Superior temporal gyrus (tissue), 1 donor: Measurements from ENCODE around the gene AHNAK2.
A peak's percentile ranks its signal among the peaks of the same experiment; 100 is the strongest.

Experiments used
- DNase-seq: peaks from one replicate; pipeline ENCODE4 v3.0.0-alpha.2; 2016; ENCODE audit errors: extremely low spot score

AHNAK2 gene

DNA sequence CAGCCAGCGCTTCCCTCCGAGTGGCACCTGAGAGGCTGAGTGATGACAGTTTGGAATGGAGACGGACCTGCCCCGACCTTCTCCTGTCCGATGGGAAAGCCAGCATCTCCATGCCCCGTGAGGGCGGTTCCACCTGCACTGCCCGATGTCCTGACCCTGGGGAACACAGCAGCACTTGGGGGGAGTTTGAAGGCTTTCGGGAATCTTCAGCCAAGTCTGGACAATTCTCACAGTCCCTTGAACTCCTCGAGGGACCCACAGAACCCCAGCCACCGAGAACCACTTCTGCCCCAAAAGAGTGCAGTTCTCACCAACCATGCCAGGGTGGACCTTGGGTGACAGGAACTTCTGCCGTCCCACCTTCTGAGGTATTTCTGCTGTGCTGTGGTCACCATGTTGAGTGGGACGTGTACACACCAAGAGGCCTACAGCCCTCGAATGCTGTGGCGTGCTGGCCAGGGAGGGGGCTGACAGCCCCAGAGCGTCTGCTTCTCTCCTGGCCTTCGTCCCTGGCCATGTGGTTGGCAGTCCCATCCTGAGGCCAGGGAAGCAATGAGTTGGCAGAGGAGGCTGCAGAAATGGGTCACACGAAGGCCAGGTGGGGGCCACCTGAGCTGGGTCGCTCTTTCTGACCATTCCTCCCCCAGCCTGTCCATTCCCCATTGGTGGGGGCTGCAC, 8.5 kb upstream of the AHNAK2 start:
- no peak for DNase-seq

DNA sequence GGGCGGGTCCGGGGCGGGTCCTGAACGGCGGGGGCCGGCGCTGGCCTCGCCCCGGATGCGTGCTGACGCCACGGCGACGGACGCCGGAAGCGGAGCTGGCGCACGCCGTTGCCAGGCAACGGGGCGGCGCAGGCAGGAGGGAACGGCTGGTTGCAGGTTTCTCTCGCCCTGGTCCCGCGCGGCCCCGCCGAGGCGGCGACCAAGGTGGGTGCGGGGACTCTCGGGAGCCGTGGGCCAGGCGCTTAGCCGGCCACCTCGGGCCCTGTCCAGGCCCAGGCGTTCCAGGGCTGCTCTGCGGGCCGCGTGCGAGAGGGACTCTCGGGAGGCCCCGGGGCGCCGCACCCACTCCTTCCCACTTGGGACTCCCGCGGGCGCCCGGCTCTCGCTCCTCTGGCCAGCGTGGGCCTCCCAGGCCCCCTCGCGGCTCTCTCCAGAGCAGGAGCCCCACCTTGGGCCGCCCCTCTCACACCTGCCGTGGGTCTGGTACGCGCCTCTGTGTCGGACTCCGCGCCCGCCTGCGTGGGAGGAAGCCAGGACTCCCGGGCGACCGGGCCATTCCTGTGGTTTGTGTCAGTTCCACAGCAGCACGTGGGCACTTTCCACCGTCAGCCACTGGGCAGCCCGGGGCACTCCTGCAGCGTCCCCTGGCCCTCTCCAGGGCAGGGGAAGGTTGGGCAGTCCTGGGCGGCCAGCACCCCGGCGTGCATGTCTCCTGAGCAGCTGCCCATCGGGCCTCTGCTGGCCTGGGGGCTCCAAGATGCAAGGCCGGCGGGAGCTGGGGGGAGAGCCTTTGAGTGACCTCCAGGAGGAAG, 7.7 kb upstream of the AHNAK2 start, which contains the start of gene CLBA1:
Gene CLBA1, plus strand, starts transcription at position 114 of the 812 bp plus-strand sequence. Its CDS starts 644 bp downstream, at position 758.
- peak; percentile 87 for DNase-seq

DNA sequence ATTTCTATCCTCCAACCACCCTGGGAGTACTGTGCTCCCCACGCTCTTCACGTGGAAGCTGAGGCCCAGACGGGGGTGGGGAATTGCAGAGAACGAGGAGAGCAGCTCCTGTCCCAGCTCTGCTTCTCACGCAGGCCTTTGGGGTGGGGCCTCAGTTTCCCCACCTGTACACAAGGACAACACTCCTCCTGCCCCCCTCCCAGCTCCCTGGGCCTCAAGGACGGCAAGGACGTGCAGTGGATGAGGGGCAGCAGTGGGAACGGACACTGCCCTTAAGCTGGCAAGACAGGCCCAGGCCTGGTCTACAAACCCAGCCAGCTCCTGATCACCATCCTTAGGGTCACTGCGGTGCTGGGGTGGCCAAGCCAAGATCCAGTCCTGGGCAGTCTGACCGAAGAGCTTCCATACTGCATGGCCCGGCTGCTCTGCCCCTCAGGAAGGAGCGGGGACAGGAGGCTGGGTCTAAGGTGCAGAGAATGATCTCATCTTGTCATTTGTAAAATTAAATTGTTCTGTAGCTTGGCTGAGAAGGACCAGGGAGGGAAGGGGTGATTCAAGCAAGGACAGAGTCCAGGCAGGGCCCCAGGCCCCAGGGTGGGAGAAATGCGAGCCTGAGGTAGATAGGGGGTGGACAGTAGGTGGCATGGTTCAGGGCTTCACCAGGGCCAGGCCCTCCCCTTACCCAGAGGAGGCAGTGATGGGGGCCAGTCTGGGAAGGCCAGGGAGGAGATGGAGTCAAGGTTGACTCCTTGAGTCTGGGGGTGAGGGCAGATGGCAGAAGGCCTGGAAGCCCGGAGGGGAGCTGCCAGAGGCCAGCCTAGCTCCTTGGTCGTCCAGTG, 6.1 kb upstream of the AHNAK2 start:
- no peak for DNase-seq

DNA sequence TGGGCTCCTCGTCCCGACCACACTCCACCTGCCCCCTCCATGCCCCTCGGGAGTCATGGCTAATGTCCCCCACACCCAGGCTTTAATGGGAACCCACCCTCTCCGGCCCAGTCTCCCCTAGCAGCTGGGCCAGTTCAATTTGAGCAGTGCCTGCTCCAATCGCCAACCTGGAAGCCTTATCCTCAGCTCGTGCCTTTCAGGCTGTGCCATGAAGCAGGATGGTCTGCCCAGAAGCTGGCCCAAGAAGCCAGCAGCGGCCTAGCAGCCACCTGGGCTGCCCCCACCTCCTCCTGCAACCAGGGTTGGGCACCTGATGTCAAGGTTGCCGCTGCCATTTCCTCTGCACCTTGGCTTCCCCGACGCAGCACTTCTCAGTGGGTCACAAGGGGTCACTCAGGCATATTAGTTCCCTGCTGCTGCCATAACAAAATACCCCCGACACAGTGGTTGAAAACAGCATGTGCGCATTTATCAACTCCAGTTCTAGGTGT, 5.1 kb upstream of the AHNAK2 start:
- DNase-seq: no peak

DNA sequence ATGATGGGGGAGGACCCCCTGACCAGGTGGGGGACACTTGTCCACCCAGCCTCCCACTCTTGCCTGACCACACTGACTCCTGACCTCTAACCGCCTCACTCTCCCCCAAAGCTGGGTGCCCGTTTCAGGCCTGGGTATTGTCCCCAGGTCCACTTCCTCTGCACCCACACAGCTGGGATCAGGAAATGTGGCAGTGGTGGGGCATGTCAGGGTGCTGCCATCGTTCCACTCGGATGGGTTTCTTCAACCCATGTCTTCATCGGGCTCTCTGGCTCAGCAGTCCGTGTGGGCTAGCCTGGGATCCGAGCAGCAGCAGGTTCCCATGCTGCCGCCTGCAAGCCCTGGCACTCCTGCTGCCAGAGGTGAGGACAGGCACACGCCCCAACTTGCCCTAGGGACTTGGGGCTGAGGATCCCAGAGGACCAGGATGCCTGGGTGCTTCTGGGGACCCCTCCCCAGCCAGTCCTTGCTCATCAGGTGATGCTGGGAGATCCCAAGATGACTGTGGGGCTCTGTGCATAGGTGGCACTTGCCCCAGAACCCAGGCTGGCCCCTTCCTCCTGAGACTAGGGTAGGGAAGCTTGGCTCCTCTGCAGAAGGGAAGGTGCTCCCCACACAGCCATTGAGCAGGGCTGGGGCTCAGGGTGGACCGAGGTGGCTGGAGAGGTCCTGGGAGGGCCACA, 4.5 kb upstream of the AHNAK2 start:
- no peak for DNase-seq

DNA sequence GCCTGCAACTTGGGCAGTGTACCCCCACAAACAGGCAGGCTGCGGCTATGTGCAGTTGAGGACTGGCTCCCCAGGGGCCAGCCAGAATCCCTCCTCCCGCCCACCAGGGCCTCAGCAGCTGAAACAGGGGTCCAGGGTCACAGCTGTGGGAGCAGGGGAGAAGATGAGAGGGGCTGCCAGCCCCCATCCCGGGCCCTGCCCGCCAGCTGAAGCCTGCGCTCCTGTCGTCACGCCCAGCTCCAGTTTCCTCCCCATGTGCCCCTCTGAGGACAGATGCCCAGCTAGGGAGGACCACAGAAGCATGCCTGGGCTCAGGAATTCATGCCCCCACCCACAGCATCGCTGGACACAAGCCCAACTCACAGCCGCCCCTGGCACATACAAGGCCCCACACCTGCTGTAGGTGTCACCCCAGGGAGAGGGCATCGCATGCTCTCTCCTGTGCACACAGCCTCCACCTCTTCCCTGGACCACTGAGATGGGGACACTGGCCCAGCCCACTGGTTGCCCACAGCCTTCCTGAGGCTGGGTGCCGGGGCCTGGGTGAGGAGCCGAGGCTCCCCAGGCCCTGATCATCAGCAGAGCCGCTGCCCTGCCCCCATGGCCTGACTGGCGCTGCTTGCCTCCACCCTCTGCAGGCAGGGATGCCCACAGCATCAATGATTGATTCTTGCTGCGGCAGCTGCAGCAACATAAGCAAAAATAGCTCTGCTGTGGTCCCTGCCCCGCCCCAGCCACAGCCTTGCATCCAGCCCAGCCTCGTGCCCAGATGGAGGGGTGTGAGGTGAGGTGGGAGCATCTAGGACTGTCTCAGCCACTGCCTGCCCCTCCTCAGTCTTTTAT, 3.7 kb upstream of the AHNAK2 start:
- DNase-seq: no peak

DNA sequence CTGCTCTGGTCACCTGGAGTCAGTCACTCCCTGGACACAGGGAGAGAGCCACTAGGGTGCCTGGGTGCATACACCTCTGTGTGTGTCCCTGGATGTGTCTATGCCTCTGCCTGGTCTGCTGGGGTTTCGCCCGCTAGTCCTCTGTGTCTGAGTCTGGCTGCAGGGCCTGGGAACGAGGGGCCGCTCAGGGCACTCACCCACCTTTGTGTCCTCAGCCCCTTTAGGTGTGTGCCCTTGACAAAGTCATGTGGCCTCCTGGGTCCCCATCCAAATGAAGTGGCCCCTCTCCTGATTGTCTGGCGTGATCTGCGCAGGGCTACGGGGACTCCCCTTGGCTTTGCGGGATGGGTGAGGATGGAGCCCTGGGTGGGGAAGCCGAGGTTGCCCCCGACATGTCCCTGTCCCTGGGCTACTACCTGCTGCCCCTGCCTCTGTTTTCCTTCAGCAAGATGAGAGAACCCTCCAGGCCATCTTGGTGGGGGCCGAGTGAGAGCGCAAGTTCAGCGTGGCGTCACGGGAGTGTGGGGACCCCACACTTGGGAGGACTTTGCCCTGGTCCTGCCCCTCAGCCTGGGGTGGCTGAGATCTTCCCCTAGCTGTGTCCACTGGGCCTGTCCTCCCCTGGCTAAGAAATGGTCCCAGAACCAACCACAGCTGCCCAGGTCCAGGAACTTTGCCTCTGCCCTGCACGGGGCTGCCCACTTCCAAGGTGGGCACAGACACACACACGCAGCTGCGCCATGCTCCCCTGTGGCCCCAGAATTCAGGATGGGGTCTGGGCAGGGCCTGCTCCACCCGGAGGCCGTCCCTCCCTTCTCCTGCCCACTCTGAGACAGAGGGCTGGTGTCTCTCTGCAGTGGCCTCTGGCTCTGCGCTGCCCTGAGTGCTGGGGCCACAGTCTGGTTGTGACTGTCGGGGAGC, 2.7 kb upstream of the AHNAK2 start:
- DNase-seq: no peak

DNA sequence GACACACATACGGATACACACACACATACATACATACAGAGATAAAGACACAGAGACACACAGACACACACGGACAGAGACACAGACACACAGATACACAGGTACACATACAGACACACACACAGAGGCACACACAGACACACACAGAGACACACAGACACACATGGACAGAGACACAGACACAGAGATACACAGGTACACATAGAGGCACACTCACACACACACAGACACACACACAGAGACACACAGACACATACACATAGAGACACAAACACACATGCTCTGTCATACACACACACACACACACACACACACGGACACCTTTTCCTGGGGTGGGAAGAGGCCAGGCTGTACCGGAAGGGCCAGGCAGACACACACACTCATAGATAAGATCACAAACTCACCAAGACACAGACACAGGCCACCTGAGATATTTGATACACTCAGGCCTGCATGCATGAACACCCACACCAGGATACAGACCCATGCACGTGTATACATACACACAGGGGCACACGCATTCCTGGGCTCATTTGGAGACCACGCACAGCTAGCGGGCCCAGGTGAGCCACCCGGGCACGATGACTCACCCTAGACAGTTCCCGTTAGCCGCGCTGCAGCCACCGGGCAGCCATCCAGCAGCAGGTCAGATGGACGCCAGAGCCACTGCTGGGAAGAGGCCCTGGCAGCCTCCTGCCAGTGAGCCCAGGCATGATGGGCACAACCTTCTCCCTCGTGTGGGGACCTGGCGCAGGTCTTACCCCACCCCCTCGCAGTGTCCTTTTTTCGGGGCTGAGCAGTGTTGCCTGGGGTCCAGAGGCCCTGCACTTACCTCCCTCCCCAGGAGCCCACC, 1.8 kb upstream of the AHNAK2 start:
- DNase-seq: no peak

DNA sequence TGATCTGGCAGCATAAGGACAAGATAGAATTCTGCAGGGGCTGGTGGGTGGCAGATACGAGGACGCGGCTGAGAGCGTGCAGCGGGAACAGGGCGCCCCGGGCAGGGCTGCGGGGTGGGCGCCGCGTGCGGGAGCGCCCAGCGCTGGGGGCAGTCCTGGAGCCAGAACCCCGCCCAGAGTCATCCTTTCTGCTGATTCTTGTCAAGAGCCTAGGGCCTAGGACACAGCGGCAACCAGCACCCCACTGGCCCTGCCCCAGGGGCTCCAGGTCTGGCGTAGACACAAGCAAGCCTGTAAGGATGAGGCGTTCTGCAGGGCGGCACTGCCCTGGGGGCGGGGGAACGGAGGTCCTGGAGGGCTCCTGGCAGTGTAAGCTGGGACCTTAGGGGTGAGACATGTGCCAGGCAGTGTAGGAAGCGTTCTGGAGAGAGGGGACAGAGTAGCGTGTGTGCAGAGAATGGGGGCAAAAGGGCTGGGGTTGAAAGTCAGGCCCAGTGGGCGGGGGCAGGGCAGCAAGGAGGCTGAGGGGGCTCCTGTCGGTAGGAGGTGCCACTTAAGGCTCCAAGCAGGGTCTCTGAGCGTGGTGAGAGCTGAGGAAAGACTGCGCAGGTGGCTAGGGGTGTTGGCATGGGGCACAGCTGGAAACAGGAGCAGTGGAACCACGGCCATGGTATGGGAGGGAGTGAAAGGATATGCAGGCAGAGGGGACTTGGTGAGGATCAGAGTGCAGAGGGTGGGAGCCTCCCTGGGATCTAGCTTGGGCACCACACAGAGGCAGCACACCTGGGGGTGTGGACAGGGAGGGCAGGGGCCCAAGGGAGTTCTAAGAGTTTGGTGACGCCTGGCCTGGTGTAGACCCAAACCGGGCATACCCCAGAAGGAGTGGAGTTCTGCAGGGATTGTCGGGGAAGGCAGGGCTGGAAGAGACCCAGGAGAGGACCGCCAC, 845 bp upstream of the AHNAK2 start:
- no peak for DNase-seq

DNA sequence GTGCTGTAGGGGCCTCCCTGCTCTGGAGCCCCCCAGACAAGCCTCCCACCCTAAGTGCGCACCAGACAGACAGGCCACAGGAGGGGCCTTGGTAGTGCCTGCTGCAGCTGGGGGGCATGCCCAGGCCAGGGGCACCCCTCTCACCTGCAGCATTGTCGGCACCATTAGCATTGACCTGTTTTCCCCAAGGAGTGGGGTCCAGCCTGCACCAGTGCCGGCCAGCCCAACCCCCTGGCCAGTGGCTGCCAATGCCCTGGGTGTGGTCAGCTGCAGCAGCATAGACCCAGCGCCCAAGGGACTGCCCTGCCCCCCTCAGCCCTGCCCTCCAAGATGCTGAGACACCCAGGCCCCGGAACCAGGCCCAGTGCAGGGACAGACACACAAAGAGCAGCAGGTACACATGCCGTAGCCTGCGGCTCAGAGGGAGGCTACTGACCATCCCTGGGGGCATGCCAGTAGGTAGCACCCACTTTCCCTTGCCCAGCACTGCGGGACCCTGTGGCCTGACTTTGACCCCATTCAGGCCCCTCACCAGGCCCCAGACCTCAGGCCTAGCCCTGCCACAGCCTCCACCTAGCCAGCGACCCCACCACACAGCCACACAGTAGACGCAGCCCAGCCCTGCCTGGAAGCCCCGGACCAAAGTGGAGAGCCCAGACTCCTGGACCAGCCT, 1.0 kb downstream of the AHNAK2 start:
- DNase-seq: no peak

DNA sequence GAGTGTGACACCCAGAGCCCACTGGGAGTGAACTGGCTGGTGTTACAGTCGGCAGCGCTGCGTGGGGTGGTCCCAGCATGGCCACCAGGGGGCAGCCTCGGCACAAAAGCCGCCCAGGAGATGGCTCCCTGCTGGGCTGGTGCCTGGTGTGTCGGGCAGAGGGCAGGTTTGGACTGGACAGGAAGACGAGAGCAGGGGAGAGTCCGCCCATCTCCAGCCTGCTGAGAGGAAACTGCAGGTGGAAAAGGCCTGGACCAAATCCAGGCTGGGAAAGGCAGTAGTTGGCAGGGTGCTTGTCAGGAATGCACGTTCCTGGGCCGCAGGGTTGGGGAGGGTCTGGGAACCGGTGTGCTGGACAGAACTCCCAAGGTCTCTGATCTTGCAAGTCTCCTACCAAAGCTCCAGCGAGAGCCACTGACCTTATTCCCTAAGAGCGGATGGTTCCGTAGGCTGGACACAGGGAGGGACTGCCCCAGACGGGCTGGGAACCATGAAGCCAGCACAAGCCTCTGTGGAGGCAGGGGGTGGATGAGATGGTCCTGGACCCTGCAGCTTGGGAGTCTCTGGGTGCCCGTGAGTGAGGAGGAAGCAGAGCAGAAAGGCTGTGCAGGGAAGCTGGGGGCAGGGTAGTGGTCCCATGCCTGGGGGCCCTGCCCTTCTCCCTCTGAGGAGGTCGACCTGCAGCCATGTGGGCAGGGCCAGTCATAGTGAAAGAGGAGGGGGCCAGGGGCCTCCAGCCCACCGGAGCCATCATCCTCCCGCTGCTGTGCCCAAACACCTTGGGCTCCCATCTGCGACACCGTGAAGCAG, 1.8 kb downstream of the AHNAK2 start:
- peak; percentile 71 for DNase-seq

DNA sequence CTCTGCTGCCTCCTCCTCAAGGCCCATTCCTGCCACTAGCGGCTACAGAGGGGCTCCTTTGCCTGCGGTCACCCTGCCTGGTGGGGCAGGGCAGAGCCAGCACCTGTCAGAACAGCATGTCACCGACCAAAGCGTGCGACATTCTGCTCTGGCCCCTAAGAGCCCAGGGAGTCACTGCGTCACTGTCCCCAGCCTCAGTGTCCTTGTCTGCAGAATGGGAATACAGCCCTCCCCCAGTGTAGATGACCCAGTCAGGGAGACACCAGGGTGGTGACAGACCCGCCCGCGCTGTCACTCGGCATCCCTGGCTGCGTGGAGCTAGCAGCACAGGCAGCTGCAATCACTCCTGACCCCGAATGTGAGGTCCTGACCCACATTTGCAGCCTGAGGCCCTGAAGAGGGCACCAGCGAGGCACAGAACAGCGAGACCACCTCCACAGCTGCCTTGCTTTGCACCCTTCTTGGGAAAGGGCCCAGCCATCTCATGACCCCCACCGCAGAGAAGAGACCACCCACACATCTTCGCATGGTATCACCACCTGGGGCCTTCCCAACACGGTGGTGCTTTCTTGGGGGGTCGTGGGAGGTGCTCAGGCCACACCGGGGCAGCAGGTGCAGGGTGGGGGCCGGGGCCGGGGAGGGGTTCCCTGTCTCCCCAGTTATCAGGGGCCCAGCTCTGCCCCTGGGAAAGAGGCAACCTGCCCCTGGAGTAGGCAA, 2.5 kb downstream of the AHNAK2 start:
- no peak for DNase-seq

DNA sequence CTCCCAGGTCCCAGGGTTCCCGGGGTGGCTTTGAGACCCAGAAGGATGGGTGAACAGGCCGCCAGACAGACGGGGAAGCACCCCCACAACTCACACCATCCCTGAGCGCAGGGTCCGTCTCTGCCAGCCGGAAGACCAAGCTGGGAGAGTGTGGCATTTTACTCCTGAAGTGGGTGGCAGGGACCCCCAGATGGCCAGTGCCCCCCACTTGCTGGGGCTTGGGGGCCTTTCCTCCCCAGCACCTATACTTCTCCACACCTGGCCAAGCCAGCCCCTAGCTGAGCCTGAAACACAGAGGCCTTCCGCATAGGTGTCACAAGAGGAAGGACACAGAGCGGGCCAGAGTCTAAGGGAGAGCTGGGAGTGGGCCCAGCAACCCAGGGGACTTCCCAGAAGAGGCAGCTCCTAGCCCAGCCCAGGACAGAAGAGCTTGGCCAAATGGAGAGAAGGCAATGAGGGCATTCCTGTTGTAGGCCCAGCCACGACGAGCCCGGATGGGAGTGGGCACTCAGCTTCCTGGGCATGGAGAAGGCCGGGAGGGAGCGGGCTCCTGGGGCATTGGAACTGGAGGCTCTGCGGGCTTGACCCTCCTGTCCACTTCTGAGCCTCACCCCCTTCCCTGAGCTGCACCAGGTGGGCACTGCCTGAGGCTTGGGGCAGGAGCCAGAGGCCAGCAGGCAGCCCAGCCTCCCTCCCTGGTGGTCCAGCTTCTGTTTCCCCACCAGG, 3.3 kb downstream of the AHNAK2 start:
- no peak for DNase-seq

DNA sequence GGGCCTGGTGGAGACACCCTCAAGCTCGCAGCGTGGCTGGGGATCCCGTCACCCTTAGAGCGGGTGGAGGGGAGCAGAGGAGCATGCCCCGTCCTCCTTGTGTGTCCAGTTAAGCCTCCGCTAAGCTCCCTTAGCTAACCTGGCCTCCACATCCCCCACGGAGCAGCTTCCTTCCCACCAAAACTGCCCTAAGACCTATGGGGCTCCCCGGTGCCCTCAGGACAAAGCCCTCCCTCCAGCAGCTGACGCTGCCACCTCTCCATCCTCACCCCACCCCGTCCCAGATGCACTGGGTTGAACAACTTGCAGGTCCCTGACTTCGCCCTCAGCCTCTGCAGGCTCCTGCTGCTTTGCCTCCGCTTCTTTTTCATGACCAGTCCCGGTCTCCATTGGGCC, 4.0 kb downstream of the AHNAK2 start:
- DNase-seq: no peak
